ENCODE data around the gene CCR2. TPM values are rescaled to one million over a fixed set of nuclear protein-coding genes. Genes with fewer than 3 reads are reported as not detected.
"Not testable (repeated sequence)": the region's sequence is repeated elsewhere in the genome, so short reads cannot be mapped to it uniquely, and the experiment has no call there.

The CCR2 gene
- 3.7 TPM for total RNA-seq

DNA sequence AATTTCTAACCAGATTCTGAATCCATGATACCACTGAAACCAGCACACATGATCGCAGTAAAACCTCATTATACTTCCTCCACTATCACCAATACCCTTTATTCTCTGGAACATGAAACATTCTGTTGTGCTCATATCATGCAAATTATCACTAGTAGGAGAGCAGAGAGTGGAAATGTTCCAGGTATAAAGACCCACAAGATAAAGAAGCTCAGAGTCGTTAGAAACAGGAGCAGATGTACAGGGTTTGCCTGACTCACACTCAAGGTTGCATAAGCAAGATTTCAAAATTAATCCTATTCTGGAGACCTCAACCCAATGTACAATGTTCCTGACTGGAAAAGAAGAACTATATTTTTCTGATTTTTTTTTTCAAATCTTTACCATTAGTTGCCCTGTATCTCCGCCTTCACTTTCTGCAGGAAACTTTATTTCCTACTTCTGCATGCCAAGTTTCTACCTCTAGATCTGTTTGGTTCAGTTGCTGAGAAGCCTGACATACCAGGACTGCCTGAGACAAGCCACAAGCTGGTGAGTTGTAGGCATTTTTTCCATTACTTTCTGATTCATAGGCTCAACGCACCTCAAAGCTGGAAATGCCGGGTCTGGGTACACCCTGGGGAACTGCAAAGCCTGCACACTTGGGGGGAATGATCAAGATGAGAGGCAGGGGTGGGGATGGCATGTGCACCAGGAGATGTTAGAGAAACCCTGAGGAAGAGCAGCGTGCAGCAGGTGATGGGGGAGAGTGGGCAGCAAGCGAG, at the start of gene CCR2:
Gene CCR2 (plus strand): TSS at position 465 of the 764 bp plus-strand sequence. CDS start 3,417 bp downstream, outside the sequence.
- intact Hi-C loops (cut with DNase I), result no loop called here
- no peak for ATAC-seq
- no peak for DNase-seq (ENCODE audit: low spot score)

DNA sequence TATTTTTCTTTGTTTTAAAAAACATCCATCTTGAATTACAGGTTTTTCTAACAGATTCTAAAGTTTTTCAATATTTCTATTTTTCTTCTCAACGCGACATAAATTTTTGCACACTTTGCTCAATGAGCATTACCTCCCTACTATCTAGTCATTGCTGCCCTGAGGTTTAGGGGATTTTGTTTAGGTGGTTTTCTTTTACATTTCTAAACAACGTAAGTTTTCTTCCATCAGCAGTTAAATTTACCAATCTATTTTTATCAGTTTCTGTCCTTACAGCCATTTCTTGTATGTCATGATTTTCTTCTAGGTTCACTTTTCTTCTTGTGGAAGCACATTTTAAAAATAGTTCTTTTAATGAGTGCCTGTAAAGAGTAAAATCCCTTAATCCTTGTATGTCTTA, 49.2 kb upstream of the CCR2 start:
- intact Hi-C loops (cut with DNase I), result no loop called here
- DNase-seq (ENCODE audit: low spot score) (no peak), ATAC-seq (no peak)

DNA sequence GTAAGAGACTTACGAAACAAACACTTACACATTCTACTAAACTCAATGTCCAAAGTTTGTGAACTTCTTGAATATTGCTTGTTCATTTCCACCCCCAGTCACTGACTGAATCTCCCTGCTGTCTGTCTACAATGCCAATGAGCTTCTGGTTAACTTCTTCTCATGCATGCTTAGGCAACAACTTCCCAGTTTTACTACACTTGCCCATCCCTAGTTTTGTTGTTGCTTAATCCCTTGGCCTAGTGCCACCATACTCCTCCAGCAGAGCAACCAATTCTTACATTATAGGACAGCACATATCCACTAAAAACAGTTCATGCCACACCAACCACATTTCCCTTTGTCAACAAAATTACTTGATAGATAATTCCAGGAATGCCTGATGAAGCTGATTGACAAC, 40.9 kb upstream of the CCR2 start:
- DNase-seq (ENCODE audit: low spot score), result no peak
- ATAC-seq, result peak; percentile 75
- intact Hi-C loops (cut with DNase I), result no loop called here

DNA sequence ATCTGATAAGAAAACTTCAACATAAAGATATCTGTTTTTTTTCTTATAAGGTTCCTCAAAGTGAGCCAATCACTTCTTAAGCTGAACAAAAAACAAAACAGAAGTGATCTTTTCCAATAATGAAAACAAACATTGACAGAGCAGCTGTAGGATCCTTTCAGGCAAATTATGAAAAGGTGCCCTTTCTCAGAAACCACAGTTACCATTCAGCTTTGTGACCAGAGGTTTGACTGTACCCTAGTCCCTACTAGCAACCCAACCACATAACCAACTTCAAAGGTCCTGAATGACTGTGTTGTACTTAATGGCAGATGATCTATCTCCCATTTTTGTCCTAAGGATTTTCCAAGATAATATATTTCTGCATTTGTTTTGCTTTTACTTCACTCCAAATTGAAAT, 39.4 kb upstream of the CCR2 start:
- intact Hi-C loops (cut with DNase I), result no loop called here
- ATAC-seq, result no peak
- no peak for DNase-seq (ENCODE audit: low spot score)

DNA sequence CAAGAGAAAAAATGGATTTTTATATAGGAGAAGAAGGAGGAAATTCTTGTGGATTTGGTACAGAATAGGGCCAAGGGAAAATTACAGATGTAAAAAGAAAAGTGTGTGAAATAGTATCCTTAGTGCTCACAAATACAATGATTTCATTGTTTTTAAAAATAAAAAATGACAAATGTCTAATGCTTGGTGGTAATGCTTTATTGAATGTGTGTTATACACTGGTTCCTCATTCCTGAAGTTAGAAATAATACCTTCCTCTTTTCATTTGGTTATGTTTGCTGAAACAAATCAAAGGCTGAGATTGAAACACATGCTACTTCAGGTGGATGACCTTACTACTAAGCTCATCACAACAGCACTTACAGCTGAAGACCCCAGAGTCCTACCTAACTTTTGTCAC, 37.7 kb upstream of the CCR2 start:
- intact Hi-C loops (cut with DNase I), result no loop called here
- DNase-seq (ENCODE audit: low spot score), result no peak

DNA sequence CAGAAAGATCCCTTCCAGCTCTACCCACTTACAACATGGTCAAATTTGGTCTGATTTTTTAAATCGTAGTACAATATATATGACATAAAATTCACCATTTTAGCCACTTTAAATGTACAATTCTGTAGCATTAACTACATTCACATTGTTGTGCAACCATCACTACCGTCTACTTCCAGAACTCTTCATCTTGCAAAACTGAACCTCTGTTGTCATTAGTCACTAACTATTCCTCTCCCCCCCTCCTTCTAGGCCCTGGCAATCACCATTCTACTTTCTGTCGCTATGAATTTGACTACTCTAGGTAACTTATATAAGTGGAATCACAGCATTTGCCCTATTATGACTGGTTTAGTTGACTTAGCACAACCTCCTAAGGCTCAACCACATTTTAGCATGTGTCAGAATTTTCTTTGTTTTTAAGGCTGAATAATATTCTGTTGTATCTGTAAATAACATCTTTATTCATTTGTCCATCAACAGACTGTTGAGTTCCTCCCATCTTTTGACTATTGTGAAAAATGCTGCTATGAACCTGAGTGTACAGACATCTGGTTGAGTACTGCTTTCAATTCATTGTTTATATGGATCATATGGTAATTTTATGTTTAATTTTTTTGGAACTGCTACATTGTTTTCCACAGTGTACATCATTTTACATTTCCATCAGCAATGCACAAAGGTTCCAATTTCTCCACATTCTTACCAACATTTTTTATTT, 35.5 kb upstream of the CCR2 start:
- ATAC-seq (no peak), DNase-seq (ENCODE audit: low spot score) (no peak)
- intact Hi-C loops (cut with DNase I), result no loop called here

More for the DNA sequence above, 37.7 kb upstream of the CCR2 start:
- ATAC-seq, result no peak

DNA sequence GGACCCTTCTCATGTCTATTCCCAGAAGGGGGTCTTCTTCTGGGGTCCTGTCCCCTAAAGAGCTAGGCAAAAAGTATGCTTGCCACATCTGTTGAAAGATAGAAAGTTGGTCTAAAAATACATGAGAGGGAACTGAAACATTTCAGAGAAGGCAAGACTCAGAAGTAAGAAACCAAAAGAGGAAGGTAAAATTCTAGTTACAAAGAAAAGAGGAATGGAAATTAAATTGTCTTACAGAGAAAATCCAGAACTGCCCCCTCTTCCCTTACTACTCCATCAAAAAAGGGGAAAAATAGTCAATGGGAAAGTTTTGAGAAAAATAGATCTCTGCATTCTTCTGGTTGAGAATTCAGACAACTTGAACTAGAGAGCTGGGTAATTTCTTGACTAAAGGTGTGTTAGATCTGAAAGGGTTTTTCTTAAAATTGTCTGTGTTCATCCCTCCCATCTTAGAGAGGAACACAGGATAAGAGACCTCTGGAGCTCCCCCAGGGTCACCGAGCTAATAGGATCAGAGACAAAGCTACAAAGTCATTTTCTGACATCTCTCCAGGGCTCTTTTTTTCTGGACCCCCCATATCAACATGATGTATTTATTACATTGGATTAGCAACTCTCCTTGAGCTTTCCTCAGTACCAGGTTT, 32.3 kb upstream of the CCR2 start:
- no peak for DNase-seq (ENCODE audit: low spot score)
- ATAC-seq, result no peak

DNA sequence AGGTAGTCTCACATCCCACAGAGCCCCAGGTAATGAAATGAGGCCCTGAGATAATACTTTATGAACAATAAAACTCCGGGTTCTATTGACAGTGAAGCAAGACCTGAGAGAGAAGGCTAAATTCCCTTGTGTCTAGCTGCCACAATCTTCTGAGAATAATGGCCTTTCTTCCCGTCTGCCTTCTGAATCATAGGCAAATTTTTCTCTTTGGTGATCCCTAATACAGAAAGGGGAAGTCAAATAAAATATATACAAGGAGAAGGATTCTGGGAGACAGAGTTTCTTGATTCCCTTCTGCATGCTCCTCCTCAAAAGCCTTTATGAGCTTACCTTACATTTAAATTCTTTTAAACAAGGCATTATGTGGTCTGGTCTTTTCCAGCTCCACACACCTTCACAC, 29.9 kb upstream of the CCR2 start:
- DNase-seq (ENCODE audit: low spot score), result no peak
- intact Hi-C loops (cut with DNase I), result no loop called here
- no peak for ATAC-seq

More for the DNA sequence above, 32.3 kb upstream of the CCR2 start:
- intact Hi-C loops (cut with DNase I), result no loop called here

DNA sequence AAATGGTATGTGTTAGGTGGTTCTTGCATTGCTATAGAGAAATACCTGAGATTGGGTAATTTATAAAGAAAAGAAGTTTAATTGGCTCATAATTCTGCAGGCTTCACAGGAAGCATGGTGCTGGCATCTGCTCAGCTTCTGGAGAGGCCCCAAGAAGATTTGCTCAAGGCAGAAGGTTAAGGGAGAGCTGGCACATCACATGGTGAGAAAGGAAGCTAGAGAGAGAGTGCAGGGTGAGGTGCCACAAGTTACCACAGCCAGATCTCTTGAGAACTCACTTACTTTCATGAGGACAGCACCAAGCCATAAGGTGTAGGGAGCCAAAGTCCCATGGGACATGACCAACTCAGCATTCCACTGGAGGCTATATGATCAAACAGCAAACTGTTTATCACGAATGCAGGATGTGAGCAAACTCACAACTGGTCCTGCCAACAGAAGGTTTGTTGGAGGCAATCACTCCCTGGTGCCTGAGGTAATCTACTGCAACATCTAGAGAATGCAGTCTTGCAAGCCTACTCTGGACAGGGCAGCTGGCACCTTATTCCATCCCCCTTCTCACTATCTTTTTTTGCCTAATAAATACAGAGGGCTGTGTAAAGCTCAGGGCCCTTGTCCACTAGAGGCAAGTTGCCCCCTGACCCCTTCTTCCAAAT, 28.1 kb upstream of the CCR2 start:
- intact Hi-C loops (cut with DNase I), result no loop called here
- DNase-seq (ENCODE audit: low spot score) (no peak), ATAC-seq (no peak)

DNA sequence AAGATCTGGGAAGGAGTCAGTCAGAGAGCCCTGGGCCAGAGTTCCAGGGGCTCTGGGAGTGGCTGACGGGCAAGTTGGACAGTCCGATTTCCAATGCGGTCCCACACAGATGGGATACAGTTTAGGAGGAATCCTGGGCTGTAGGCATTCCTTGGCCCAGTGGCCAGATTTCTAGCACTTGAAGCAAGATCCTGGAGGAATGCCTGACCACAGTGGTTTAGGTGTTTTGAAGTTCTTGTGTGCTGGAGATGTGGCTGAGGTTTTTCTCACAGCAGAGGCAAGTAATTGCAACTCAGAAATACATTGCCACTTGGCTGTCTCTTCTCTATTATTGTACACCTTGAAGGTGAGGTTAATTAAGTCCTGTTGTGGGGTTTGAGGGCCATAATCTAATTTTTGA, 23.2 kb upstream of the CCR2 start:
- ATAC-seq; intact Hi-C loops (cut with DNase I); DNase-seq (ENCODE audit: low spot score): not testable (repeated sequence)

DNA sequence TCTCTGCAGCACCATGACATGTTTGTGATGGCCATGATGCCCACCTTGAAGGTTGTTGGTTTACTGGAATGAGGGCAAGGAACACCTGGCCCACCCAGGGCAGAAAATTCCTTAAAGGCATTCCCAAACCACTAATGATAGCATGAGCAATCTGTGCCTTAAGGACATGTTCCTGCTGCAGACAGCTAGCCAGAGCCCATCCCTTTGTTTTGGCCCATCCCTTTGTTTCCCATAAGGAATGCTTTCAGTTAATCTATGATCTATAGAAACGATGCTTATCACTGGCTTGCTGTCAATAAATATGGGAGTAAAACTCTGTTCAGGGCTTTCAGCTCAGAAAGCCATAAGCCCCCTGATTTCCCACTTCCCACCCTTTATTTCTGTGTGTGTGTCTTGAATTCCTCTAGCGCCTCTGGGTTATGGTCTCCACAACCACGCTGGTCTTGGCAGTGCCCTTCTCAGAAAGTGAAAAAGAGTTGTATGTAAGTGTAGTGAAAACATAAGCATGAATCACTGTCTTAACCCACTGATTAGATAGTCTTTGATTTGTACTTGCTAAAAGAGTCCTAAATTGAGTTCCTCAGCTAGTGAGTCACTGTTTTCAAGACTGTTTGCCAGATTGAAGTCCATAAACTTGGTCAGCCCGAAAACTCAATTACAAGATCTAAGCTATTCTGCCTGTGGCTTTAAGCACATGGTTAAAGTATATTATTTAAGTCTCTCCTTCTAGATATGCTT, 19.0 kb upstream of the CCR2 start:
- intact Hi-C loops (cut with DNase I), result no loop called here
- DNase-seq (ENCODE audit: low spot score) (no peak), ATAC-seq (no peak)

DNA sequence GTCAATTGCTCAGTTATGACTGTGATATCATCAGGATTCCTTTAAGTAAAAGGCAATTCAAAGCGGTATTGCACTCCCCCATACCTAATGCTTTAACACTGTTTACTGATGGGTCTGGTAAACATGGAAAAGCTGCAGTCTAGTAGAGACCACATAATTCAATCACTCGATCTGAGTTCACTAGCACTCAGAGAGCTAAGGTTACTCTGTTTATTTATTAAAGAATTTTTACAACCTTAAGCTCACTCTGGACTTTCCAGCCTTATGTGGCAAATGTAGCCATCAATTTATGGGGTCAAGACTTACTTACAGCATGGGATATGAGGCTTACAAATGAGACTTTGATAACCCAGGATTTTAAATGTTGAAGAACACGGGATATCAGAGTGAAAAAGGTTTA, 18.4 kb upstream of the CCR2 start:
- intact Hi-C loops (cut with DNase I), result no loop called here
- DNase-seq (ENCODE audit: low spot score), result no peak
- no peak for ATAC-seq

DNA sequence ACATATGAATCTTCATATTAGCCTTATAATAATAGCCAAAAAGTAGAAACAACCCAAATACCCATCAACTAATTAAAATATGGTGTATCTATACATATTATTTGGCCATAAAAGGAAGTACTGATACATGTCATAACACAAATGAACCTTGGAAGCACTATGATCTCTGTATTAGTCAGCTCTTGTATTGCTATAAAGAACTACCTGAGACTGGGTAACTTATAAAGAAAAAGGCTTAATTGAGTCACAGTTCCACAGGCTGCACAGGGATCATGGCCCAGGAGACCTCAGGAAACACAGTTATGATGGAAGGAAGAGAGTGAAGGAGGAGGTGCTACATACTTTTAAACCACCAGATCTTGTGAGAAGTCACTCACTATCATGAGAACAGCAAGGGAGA, 16.0 kb upstream of the CCR2 start:
- ATAC-seq (no peak), DNase-seq (ENCODE audit: low spot score) (no peak)
- intact Hi-C loops (cut with DNase I), result no loop called here

DNA sequence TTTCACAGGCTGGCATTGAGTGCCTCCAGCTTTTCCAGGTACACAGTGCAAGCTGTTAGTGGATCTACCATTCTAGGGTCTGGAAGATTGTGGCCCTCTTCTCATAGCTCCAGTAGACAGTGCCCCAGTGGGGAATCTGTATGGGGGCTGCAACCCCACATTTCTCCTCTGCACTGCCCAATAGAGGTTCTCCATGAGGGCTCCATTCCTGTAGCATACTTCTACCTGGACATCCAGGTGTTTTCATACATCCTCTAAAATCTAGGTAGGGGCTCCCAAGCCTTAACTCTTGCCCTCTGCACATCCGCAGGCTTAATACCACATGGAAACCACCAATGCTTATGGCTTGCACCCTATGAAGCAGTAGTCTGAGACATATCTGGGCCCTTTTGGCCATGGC, 15.1 kb upstream of the CCR2 start:
- ATAC-seq (no peak), DNase-seq (ENCODE audit: low spot score) (no peak)
- intact Hi-C loops (cut with DNase I), result no loop called here

DNA sequence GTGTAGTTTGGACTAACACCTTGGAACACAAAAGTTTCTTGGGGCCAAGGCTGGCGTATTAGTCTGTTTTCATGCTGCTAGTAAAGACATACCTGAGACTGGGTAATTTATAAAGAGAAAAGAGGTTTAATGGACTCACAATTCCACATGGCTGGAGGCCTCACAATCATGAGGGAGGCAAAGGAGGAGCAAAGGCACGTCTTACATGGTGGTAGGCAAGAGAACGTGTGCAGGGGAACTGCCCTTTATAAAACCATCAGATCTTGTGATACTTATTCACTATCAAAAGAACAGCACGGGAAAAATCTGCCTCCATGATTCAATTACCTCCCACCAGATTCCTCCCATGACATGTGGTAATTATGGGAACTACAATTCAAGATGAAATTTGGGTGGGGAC, 9.4 kb upstream of the CCR2 start:
- intact Hi-C loops (cut with DNase I), result no loop called here
- DNase-seq (ENCODE audit: low spot score), result no peak
- no peak for ATAC-seq

DNA sequence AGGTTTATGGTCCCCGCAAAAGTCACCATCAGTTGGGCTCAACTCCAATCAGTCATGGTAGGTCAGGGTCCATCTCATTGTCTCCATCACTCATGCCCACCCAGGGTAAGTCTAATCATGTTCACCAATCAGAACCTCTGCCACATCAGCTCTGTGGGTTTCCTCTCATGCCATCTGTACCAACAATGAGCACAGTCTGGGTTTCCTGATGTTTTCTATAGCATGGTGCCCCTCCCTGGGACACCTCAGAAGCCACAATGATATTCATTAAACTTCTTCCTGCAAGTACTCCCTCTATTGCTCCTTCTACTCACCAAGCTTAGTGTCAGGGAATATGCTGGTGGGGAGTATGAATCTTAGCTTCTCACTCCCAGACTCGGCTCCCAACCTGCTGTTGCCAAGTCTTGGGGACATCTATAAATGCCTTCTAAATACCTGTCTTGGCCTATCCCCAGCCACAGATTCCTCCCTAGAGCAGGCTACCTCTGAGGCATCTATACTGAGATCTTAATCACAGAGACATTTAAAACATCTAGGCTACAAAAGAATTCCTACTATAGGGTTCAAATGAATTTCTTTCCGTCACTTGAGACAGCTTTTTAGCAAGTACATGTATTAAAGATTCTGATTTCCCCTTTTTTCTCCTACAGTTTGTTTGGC, 5.0 kb upstream of the CCR2 start:
- intact Hi-C loops (cut with DNase I), result no loop called here
- no peak for ATAC-seq

DNA sequence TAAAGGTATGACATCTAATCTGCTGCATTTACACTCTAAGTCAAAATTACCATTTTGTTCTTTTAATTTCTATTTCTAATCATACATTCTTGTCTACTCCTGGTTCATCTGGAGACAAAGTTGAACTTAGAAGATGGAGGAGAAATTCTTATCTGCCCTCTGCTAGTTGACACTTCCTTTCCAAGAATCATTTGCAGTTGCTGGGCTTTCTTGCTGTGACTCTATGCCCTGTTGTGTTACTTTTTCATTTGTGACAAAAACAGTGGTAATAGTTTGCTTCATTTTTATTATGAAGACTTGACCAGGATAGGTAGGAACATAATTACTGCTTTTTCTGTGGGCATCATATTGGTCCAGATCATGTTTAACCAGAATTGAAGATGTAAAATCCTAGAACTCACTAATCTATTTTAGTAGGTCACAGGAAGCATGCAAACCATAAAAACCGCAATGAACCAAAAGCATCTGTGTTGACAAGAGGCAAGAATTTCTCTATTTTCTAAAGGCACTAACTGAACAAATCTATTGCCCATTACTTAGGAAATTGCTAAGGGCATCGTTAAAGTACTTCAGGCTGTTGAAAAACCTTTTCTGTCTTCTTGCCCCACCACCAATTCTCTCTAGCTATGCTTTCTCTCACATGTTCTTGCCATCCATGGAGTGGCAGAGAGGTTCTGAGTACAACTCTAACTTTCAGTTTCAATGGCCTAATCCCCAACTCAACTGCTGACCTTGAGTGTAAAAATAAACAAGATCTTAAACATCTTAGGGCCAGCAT, 4.2 kb upstream of the CCR2 start:
- intact Hi-C loops (cut with DNase I), result no loop called here
- no peak for ATAC-seq
- DNase-seq (ENCODE audit: low spot score), result no peak

More for the DNA sequence above, 5.0 kb upstream of the CCR2 start:
- no peak for DNase-seq (ENCODE audit: low spot score)

DNA sequence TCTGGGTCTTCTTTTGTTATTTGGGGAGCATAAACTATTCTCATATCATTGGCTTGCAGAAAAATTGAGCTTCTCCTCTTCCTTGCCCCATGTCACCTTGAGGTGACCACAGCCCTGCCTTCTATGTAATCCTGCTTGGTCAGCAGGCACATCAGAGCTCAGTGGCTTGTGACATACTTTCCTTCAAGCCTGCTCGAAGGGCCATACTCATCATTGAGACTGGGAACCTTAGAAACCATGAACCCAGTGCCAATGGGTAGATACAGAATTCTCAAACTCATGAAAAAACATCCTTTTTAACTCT, 3.7 kb upstream of the CCR2 start:
- DNase-seq (ENCODE audit: low spot score) (no peak), ATAC-seq (no peak)
- intact Hi-C loops (cut with DNase I), result no loop called here
